HG03342 (cell line): ENCODE measurements around the gene SYT1.
"Not testable (repeated sequence)": the region's sequence is repeated elsewhere in the genome, so short reads cannot be mapped to it uniquely, and the experiment has no call there.

Experiments
- ATAC-seq: cut with Tn5 transposase; IDR thresholded peaks from one replicate; pipeline ENCODE4 v1.9.1; 2021; ENCODE audit warnings: mild to moderate bottlenecking, moderate library complexity; ENCODE audit not compliant: unreplicated experiment

The SYT1 gene

DNA sequence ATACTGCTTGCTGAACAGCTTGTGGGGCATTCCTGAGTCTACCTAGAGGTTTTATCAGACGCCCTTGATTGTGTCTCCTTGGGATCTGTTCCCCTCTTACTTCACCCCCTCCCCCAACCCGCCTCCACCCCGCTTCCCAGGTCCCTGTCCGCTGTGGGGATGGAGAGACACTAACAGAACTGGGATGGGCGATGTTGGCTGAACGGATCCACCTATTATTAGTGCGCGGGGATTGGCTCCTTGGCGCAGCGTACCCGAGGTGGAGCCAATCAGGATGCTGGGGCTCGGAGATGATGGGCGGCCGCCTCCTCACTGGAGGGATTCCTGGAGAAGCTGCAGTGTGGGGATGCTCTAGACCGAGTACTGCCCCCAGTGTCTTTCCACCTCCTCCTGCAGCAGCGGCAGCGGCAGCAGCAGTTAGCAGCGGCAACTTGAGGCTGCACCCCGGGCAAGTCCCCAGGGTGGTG, at the start of gene SYT1:
TSS of gene SYT1 (plus strand) at position 372 of the 467 bp plus-strand sequence.
- peak; percentile 21 for ATAC-seq

DNA sequence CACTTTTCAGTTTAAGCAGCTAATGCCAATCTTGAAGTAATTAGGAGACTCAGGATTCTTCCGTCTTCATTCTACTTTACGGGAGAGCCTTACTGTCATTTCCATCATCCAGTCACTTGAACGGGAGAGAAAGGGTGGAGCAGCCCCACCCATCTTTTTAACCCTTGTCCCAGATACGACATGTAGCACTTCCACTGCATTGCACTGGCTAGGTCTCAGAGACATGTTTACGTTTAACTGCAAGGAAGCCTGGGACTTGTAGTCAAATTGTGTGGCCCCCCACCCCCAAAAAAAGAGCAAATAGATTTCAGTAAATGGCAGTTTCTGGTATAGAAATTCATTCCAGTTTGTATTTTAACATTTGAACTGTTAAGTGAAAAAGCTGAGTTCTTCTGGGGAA, 46.1 kb upstream of the SYT1 start:
- no peak for ATAC-seq

DNA sequence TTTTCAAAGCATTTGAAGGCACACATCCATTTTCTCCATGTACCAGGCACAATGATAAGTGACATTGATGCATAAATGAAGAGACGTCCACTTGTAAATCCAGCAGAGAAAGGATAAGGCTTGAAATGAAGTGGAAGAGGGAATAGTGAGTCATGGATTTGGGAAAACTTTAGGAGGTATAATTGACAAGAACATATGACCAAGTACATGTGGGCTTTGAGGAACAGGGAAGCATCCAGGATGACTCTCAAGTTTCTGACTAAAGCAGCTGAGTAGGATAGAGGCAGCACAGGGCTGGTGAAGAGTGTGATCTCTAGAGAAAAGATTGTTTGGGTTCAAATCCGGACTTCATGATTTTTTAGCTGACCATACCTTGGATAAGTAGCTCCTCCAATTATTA, 43.6 kb upstream of the SYT1 start:
- no peak for ATAC-seq

DNA sequence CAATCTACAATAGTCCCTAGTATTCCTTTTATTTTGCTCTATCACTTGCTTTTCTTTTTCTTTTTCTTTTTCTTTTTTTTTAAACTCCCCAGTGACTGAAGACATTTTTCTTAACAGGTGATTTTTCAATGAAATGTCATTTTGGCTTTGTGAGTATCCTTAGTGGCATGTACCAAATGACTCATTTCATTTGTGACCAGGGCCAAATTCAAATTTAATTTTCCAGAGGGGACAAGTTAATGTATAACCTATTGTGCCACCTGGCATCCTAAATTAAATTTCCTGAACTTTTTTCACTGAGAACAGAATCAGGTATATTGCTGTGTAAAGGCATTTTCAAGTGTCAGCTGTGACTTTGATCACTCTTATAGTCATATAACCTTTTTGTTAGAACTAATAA, 39.7 kb upstream of the SYT1 start:
- ATAC-seq: no peak

DNA sequence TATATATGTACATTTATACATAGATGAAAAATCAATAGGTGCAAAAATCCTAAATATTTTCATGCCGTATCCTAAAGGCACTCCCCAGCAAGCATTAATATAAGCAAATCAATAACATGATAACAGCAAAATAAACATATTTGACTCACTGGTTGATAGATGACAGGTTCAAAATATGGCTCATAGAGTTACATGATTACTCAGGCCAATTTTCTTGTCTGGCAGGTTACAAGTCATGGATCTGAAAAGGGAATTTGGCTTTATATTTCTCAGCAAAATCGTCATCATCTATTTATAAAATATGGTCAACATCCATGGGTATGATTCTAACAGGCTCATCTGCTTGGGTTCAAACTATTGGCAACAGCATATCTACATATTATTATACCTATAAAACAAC, 34.9 kb upstream of the SYT1 start:
- no peak for ATAC-seq

DNA sequence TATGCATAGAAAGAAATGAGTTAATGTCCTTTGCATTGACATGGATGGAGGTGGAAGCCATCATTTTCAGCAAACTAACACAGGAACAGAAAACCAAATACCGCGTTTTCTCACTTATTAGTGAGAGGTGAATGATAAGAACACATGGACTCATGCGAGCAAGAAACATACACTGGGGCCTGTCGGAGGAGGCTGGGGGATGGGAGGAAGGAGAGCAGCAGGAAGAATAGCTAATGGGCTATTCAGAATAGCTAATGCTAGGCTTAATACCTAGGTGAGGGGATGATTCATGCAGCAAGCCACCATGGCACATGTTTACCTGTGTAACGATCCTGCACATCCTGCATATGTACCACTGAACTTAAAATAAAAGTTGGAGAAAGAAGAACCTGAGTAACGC, 29.1 kb upstream of the SYT1 start:
- ATAC-seq: no peak

DNA sequence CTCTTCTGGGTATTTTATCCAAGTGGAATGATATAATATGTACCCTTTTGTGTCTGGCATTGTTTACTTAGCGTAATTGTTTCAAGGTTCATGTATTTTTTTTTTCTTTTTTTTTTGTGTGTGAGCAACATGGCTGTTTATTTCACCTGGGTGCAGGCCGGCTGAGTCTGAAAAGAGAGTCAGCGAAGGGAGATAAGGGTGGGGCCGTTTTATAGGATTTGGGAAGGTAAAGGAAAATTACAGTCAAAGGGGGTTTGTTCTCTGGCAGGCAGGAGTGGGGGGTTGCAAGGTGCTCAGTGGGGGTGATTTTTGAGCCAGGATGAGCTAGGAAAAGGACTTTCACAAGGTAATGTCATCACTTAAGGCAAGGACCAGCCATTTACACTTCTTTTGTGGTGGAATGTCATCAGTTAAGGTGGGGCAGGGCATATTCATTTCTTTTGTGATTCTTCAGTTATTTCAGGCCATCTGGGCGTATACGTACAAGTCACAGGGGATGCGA, 24.0 kb upstream of the SYT1 start:
- ATAC-seq: not testable (repeated sequence)

DNA sequence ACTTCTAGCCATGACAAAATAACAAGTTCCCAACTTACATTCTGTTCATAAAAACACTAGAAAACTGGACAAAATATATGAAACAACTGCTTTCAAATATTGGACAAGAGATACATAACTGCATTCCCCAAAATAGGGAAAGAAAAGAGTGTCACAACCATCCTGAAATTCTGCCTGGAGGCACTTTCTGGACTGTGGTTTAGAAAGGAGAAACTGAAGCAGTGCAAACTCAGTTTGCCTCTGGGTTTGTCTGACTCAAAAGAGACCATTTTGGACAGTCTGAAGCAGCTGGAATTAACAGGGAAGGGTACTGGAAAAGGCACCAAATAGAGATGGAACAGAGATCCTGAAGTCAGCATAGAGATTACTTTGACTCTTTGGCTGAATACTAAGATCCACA, 11.3 kb upstream of the SYT1 start:
- ATAC-seq: no peak

DNA sequence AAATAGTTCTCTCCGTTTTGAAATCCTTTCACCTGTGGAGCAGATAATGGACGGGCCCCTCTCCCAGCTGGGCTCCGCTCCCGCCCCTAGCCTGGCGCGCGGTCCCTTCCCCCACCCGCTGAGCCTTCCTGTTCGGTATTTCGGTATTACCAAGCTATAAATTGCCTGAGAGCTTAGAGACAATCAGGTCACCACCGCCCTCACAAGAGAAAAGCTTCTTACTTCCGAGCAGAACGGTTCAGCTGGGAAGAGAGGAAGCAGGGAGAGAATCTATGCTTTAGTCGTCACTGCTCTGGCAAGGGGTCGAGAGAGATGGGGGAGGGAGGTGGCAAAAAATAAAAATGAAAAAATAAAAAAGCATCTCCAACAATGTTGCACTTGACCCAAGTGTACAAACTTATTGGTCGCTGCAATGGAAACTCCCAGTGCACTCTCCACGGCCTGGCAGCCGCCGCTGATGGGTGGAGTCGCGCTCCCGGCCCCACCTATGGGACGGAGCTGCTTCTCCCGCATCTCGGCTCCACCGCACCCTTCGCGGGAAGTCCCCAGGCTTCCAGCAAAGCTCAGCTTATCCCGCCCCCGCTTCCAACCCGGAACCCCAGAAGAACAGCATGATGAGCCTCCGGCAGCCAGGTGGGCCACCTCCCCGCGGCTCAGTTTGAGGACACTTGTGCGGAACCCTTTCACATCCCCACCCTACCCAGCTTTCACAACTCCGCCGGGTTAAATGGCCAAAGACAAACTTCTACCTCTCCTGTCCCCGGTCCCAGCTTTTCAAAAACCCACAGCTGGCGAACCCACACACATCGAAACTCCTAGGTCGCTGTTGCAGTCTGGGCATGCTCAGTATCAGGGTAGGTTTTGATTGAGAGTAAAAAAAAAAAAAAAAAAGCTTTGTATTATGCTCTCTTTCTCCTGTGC, 832 bp upstream of the SYT1 start:
- ATAC-seq: peak; percentile 63

DNA sequence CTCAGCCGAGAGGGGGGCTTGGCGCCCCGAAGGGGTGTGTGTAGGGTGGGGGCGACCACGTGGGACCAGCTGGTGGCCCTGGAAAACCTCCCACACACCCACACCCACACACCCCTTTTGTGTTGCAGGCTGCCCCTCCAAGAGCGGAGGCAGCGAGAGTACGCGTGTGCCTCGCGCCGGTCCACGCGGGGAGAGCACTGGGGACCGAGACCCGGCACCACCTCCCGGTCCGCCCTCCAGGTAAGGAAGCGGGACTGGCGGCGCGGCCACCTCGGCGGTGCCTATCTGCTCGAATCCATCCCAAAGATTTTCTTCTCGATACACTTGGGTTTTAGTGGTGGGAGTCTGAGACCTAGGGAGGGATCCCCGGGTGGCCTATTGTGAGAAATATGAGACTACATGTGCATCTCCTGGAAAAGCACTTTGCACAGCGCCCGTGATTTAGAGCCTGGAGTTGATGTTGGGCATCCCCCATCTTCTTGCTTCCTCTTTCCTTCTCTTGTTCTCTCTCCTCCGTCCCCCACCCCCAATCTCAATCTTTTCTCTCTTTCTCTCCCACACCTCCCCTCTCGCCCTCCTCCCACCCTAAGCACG, 393 bp downstream of the SYT1 start:
- ATAC-seq: peak; percentile 16

DNA sequence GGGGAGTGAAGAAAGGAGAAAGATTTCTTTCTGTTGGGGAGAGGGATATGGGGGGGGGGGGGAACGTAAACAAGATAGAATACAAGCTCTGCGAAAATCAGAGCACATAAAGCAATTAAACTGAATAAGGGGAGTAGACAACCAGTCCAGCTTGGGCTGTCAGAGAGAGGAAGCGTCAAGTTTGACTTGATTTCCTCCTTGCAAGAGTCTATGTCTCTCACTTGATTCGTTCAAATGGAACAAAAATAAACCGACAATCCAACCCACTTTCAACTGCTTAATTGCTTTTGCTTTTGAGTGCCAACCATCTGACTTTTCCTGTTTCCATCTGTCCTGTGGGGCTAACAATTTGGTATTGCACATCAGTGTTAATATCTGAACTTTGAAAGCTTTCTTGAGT, 942 bp downstream of the SYT1 start:
- ATAC-seq: no peak

DNA sequence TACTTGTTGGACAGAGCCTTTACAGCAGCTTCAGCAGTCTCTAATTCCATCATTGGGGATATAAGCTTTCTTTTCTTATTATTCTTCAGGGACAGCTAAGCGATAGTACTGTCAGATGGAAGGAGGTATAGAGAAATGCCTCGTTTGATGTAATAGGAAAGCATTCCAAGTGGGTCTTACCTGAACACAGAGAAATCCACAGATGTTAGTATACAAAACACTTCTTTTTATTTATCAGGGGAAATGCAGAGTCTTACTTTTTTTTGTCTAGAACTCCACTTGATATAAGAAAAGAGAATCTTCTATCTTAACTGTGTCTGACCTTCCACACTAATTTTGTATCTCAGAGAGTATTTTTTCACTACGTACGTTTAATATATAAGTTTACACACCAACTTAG, 1.9 kb downstream of the SYT1 start:
- ATAC-seq: no peak

DNA sequence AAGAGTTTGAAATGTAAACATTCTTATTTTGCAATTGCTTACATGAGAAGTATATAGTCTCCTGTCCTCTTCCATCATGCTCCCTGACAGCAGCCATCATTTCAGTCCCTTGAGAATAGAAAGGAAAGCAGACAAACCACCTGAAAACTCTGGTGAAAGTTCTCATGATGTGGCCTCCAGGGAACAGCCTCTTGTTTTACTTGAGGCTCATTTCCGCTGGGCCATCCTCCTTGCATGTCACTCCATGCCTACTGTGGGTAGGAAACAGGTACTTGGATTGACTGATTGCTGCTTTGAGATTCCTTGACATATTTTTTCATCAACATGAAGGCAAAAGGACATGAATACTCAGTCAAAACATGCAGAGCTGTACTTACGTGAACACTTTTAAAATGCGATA, 6.0 kb downstream of the SYT1 start:
- no peak for ATAC-seq

DNA sequence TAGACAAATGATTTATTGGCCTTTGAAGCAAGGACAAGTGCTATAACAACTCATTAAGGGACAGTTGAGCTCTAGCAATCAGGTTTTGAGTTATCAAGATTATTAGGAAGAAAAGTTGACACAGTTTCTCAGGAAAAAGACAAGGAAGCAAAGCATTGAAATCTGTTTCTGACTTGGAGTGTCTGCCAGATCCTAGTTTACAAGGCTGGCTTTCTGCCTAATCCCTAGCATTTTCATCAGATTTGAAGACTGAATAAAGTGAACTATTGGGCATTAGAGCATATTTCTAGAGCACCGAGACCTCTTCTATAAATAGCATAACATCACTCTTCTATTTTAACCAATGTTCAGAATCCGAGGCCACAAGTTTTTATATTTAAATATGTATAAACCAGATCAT, 7.0 kb downstream of the SYT1 start:
- ATAC-seq: no peak

DNA sequence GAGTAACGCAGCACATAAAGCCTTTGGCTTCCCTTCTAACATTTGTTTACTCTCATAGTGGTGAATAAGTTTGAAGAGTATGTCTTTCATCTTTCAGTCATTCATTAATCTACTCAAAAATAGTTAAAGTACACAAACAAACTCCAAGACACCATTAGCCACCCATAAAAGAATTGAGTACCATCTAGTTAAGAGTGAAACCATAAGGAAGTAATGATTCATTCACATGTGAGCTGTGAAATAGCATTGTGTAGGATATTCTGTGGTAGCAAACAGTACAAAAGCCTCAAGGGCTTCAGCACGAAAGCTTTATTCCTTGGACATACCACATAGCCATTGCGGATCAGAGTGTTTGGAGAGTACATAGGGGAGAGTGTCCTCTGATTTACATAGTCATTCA, 13.9 kb downstream of the SYT1 start:
- no peak for ATAC-seq

DNA sequence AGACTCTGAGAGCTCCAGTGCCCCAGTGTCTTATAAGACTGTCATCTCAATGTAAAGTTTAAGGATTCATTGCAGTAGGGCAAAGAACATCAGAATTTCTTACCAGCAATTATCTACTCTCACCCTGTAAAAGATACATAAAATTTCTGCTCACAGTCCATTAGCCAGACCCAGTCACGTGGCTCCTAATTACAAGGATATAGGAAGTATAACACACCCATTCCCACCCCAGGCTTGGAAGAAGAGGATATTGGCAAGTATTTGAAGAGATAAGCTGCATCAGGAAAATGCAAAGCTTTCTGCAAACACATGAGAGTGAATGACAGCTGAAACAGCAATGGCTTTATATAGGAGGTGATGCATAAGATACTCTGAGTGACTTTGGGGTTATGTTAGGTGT, 14.3 kb downstream of the SYT1 start:
- no peak for ATAC-seq

DNA sequence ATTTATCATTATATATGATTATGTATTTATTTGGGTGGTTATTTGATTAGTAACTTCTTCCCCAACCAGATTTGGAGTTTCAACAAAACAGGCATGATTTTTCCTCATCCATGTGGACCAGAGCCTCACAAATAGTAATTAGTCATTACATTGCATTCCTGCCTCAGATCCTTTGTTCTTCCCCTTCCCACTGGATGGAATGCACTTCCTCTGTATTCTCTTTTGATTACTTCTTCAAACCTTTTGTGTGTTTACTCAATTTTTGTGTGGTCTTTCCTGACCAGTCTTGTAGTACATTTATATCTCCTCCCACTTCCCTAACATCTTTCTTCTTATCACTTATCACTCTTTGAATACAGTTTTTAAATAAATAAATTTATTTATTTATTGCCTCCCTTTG, 15.5 kb downstream of the SYT1 start:
- no peak for ATAC-seq

DNA sequence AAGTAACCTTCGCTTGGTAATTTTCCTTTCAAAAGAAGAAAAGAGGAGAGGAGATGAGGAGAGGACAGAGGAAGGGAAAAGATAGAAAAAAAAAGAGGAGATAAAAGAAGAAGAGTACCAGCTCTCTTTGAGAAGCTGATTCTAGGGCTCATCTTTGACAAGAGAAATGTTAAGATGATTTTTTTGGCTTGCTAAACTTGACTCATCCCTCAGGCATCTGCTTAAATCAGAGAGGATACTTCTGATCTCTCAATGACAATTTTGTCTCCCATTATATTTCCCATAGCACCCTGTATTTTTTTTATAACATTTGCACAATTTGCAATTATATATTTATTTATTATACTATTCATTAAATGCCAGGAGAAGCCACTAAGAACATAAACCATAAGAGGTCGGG, 17.1 kb downstream of the SYT1 start:
- ATAC-seq: no peak

DNA sequence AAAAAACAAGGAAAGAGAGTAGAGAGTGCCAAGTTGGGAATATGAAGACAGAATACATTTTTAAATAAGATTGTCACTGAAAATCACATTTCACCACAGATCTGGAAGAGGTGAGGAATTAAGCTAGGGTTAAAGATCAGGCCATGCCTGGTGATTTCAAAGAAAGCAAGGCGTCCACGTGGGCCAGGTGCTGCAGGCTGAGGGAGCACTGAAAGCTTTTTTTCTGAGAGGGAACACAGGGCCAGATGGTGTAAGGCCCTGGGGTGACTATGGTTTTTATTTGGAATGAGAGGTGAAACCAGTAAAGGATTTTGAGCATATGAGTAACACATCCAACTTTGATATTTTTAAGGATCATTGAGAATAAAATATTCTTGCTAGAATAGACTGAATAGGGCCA, 20.9 kb downstream of the SYT1 start:
- no peak for ATAC-seq

DNA sequence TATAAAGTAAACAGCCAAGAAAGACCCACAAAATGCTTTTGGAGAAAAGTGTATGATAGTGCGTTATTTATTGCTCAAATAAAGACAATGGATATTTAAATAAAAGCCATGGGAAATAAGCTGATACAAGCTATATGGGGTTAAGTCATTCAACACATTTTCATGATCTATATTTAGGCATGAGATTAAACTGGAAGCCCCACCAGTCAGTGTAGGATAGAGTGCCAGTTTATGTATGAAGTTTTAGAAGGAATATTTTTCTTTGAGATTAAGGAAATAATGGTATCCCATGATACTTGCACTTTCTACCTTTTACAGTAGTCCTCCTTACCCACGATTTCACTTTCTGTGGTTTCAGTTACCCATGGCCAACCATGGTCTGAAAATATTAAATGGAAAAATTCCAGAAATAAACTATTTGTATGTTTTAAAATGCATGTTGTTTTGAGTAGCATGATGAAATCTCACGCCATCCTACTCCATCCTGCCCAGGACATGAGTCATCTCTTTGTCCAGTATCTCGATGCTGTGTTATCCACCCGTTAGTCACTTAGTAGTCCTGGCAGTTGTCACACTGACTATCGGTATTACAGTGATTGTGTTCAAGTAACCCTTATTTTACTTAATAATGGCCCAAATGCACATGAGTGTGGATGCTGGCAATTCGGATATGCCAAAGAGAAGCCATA, 22.3 kb downstream of the SYT1 start:
- ATAC-seq: no peak

DNA sequence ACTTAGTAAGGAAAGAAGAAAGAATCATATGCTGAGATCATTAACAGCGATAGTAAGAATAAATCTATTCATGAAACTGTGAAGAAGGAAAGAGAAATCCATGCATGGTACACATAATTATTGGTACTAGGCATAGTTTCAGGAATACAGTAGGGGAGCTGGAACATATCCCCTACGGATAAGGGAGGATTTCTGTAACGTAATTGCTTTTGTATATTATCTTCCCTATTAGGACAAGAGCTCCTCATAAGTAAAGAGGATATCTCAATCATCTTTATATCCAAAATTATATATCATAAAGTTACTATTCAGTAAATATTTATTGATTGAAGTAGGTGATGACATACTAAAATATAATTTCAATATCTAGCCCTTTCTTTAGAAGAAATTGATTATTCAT, 22.9 kb downstream of the SYT1 start:
- no peak for ATAC-seq

DNA sequence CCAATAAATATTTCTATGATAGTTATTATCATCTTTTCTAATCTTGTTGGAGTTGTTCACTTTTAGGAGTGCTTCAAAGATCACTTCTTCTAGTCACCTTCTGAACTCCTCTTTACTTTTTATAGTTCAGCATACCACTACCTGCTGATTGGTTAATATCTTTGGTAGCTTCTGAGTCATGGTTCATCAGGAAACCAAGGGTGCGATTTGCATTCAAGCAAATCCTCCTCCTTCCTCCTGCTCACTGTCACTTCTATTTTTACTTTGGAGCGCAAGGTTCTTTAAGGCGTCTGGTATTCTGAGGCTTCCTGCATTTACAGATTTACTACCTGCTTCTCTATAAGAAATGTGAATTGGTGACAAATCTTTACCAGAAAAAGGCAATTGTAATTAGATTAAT, 24.0 kb downstream of the SYT1 start:
- peak; percentile 97 for ATAC-seq
